K562 (cell line): ENCODE measurements around the gene UBE2D2. TPM values are rescaled to one million over a fixed set of nuclear protein-coding genes. Genes with fewer than 3 reads are reported as not detected.

Experiments used
- ARNT ChIP-seq, 2 experiments: fragments of 450-650 bp; IDR thresholded peaks; 2 replicates each; pipeline ENCODE4 v1.6.1; 2016; ENCODE audit warnings: mild to moderate bottlenecking in 1 of 2
- BCOR ChIP-seq: fragments of 450-650 bp; IDR thresholded peaks from 2 replicates; pipeline ENCODE4 v1.6.1; 2016
- CBFA2T2 ChIP-seq: fragments of 450-650 bp; conservative IDR thresholded peaks from 2 replicates; pipeline ENCODE4 v1.6.1; 2017; ENCODE audit warnings: mild to moderate bottlenecking
- FOXP1 ChIP-seq: sonication (generic); formaldehyde crosslinking; IDR thresholded peaks from 2 replicates; pipeline ENCODE4 v1.8.0; 2022; ENCODE audit warnings: mild to moderate bottlenecking, missing genetic modification reagents
- GTF2F1 ChIP-seq: IDR thresholded peaks from 2 replicates; pipeline ENCODE4 v1.6.1; 2011; ENCODE audit warnings: low read depth, low read length, improper control_type of control experiment
- KLF1 ChIP-seq: fragments of 450-650 bp; IDR thresholded peaks from 2 replicates; pipeline ENCODE4 v1.6.1; 2016; ENCODE audit warnings: missing genetic modification characterization, missing compliant biosample characterization
- MAZ ChIP-seq, 2 experiments: fragments of 450-650 bp in 1 of 2; sonication (generic) in 1 of 2; formaldehyde crosslinking; IDR thresholded peaks in 1 of 2; conservative IDR thresholded peaks in 1 of 2; 2 replicates each; pipeline versions ENCODE4 v1.4.0 to v1.5.0; 2020; ENCODE audit warnings: mild to moderate bottlenecking in 1 of 2, missing genetic modification reagents in 1 of 2
- NFE2L1 ChIP-seq: fragments of 450-650 bp; IDR thresholded peaks from 2 replicates; pipeline ENCODE4 v1.6.1; 2016; ENCODE audit warnings: missing genetic modification characterization, low read depth, mild to moderate bottlenecking, missing compliant biosample characterization, moderate library complexity, borderline replicate concordance
- NRF1 ChIP-seq, 2 experiments: fragments of 450-650 bp; IDR thresholded peaks in 1 of 2; conservative IDR thresholded peaks in 1 of 2; 2 replicates each; pipeline ENCODE4 v1.6.1; 2014; ENCODE audit warnings: mild to moderate bottlenecking in 2 of 2
- RCOR1 ChIP-seq, 2 experiments: IDR thresholded peaks; 2 replicates each; pipeline ENCODE4 v1.6.1; 2012; ENCODE audit warnings: low read depth in 2 of 2, low read length in 2 of 2, borderline replicate concordance in 1 of 2, improper control_type of control experiment in 1 of 2
- SMAD1 ChIP-seq: fragments of 150-350 bp; IDR thresholded peaks from 2 replicates; pipeline ENCODE4 v1.6.1; 2014; ENCODE audit warnings: low read length, low read depth; ENCODE audit not compliant: partially characterized antibody
- SMARCA4 ChIP-seq: fragments of 450-650 bp; IDR thresholded peaks from 2 replicates; pipeline ENCODE4 v1.6.1; 2016
- SMARCB1 ChIP-seq: IDR thresholded peaks from 2 replicates; pipeline ENCODE4 v1.6.1; 2011; ENCODE audit warnings: improper control_type of control experiment, low read depth; ENCODE audit not compliant: insufficient read length
- ZFP1 ChIP-seq: fragments of 450-650 bp; formaldehyde crosslinking; IDR thresholded peaks from 2 replicates; pipeline ENCODE4 v1.4.0; 2020; ENCODE audit warnings: mild to moderate bottlenecking, mixed read lengths
- ZNF316 ChIP-seq: fragments of 450-650 bp; IDR thresholded peaks from 2 replicates; pipeline ENCODE4 v1.6.1; 2016
- ZNF696 ChIP-seq: fragments of 250-450 bp; sonication (Bioruptor Pico); conservative IDR thresholded peaks from 2 replicates; pipeline ENCODE4 v1.4.0; 2020; ENCODE audit warnings: mild to moderate bottlenecking, moderate library complexity
- polyA plus RNA-seq, 8 experiments: library from polyadenylated mRNA; depleted of rRNA in 4 of 8; stranded (reverse) in 5 of 8; unstranded in 3 of 8; fragments of >200 nt; fragmentation: Nextera tagmentation in 2 of 8; fragmentation: Illumina TruSeq in 1 of 8; extraction: Ambion mirVana in 2 of 8; extraction: Trizol in 1 of 8; gene quantifications; 2 replicates each; pipeline versions ENCODE4 v1.2.1 to v1.2.3, GENCODE V29; 2011 to 2014; ENCODE audit warnings: inconsistent platforms in 1 of 8, missing spikeins in 1 of 8
- total RNA-seq, 7 experiments: library from RNA; depleted of rRNA in 6 of 7; stranded (reverse); fragments of >200 nt in 6 of 7; fragmentation: Illumina TruSeq in 2 of 7; extraction: Trizol in 2 of 7; gene quantifications; 2 replicates each; pipeline versions ENCODE4 v1.2.1 to v1.2.3, GENCODE V29; 2011 to 2021; ENCODE audit warnings: low replicate concordance in 1 of 7
- TF ChIP-seq, protein P1 (sequence below): fragments of 200-800 bp; sonication (Bioruptor generic); IDR thresholded peaks from 2 replicates; pipeline ENCODE4 v1.6.1; 2017; ENCODE audit warnings: missing genetic modification characterization, missing compliant biosample characterization
- TF ChIP-seq, protein P2 (sequence below): conservative IDR thresholded peaks from 2 replicates; pipeline ENCODE4 v1.6.1; 2011; ENCODE audit warnings: low read depth, mild to moderate bottlenecking, low read length; ENCODE audit not compliant: control insufficient read depth
- TF ChIP-seq, protein P3 (sequence below): fragments of 450-650 bp; formaldehyde crosslinking; IDR thresholded peaks from 2 replicates; pipeline ENCODE4 v1.4.0; 2020; ENCODE audit warnings: mild to moderate bottlenecking, moderate library complexity
- TF ChIP-seq, protein P4 (sequence below), 2 experiments: fragments of 450-650 bp; IDR thresholded peaks; 2 replicates each; pipeline ENCODE4 v1.6.1; 2016
- TF ChIP-seq, protein P5 (sequence below): sonication (generic); formaldehyde crosslinking; IDR thresholded peaks from 2 replicates; pipeline ENCODE4 v1.8.0; 2022; ENCODE audit warnings: mild to moderate bottlenecking, missing genetic modification reagents, borderline replicate concordance

UBE2D2 gene
- total and polyA plus RNA-seq, 9 of the 15 experiments (the other 6 are each of a cell fraction or from before 2014, with no cell fraction given) = 53.6 to 198 (median 122) TPM

DNA sequence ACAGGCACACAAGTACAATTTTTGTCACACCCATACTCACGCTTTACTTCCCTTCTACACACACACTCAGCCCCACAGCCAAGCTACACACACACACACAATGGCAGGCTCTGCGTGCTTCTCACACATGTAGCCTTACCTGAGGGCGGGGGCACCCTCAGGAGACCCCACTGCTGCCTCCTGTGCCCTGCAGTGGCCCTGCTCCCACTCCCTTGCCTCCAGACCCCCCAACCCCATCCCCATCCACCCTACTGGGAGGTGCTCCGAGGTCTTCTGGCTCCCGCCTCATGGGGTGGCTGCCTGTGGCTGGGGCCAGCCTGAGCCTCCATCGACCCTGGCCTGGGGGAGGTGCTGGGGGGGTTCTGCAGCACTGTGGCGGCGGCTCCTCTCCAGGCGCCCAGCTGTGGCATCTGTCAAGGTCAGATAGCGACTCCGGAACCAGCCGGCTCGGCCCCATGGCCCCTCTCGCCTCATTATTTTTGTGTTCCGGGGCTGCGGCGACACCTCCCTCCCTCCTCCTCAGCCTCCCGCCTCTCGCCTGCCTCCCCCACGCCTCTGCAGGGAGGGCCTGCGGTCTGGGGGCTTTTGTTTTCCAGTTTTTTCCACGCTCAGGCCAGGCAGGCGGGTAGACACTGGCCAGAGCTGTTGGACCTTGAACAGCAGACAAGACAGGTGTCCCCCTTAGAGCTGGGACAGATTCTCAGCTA is 108.7 kb downstream of the UBE2D2 start (continued):
- TF ChIP-seq, protein P1, sequence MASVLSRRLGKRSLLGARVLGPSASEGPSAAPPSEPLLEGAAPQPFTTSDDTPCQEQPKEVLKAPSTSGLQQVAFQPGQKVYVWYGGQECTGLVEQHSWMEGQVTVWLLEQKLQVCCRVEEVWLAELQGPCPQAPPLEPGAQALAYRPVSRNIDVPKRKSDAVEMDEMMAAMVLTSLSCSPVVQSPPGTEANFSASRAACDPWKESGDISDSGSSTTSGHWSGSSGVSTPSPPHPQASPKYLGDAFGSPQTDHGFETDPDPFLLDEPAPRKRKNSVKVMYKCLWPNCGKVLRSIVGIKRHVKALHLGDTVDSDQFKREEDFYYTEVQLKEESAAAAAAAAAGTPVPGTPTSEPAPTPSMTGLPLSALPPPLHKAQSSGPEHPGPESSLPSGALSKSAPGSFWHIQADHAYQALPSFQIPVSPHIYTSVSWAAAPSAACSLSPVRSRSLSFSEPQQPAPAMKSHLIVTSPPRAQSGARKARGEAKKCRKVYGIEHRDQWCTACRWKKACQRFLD (CRISPR knock-in tag) = peak; percentile 97
- TF ChIP-seq FOXP1 (CRISPR knock-in tag) = peak; percentile 91
- TF ChIP-seq, protein P2, sequence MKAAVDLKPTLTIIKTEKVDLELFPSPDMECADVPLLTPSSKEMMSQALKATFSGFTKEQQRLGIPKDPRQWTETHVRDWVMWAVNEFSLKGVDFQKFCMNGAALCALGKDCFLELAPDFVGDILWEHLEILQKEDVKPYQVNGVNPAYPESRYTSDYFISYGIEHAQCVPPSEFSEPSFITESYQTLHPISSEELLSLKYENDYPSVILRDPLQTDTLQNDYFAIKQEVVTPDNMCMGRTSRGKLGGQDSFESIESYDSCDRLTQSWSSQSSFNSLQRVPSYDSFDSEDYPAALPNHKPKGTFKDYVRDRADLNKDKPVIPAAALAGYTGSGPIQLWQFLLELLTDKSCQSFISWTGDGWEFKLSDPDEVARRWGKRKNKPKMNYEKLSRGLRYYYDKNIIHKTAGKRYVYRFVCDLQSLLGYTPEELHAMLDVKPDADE = peak; percentile 98
- peak; percentile 32 to 84; a peak in 3 of 4 replicates for TF ChIP-seq RCOR1 (IDR thresholded peaks at IDR 0.05; ENCODE audit: borderline replicate concordance in 1 of 2, low read depth in 2 of 2, low read length in 2 of 2)
- TF ChIP-seq CBFA2T2 = peak; percentile 97
- TF ChIP-seq BCOR = peak; percentile 79
- peak; percentile 93 for TF ChIP-seq SMARCA4
- TF ChIP-seq, protein P3, sequence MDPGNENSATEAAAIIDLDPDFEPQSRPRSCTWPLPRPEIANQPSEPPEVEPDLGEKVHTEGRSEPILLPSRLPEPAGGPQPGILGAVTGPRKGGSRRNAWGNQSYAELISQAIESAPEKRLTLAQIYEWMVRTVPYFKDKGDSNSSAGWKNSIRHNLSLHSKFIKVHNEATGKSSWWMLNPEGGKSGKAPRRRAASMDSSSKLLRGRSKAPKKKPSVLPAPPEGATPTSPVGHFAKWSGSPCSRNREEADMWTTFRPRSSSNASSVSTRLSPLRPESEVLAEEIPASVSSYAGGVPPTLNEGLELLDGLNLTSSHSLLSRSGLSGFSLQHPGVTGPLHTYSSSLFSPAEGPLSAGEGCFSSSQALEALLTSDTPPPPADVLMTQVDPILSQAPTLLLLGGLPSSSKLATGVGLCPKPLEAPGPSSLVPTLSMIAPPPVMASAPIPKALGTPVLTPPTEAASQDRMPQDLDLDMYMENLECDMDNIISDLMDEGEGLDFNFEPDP = no peak
- TF ChIP-seq, protein P4, sequence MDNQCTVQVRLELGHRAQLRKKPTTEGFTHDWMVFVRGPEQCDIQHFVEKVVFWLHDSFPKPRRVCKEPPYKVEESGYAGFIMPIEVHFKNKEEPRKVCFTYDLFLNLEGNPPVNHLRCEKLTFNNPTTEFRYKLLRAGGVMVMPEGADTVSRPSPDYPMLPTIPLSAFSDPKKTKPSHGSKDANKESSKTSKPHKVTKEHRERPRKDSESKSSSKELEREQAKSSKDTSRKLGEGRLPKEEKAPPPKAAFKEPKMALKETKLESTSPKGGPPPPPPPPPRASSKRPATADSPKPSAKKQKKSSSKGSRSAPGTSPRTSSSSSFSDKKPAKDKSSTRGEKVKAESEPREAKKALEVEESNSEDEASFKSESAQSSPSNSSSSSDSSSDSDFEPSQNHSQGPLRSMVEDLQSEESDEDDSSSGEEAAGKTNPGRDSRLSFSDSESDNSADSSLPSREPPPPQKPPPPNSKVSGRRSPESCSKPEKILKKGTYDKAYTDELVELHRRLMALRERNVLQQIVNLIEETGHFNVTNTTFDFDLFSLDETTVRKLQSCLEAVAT (IDR thresholded peaks at IDR 0.05) = peak in 1 of 2 experiments; percentile 11; a peak in 1 of 4 replicates
- TF ChIP-seq ZFP1 (CRISPR knock-in tag) = no peak
- TF ChIP-seq ARNT (IDR thresholded peaks at IDR 0.05) = no peak
- no peak for TF ChIP-seq ZNF696 (CRISPR knock-in tag)
- 0 out of 4 replicates have a peak, but pooled peaks have one; percentile 42 to 47 for TF ChIP-seq NRF1 (conservative IDR thresholded peaks at IDR 0.05 in 1 of 2, IDR thresholded peaks at IDR 0.05 in 1 of 2)
- TF ChIP-seq NFE2L1 (tag) = no peak
- TF ChIP-seq ZNF316 = no peak
- TF ChIP-seq SMARCB1 = no peak
- TF ChIP-seq, protein P5, sequence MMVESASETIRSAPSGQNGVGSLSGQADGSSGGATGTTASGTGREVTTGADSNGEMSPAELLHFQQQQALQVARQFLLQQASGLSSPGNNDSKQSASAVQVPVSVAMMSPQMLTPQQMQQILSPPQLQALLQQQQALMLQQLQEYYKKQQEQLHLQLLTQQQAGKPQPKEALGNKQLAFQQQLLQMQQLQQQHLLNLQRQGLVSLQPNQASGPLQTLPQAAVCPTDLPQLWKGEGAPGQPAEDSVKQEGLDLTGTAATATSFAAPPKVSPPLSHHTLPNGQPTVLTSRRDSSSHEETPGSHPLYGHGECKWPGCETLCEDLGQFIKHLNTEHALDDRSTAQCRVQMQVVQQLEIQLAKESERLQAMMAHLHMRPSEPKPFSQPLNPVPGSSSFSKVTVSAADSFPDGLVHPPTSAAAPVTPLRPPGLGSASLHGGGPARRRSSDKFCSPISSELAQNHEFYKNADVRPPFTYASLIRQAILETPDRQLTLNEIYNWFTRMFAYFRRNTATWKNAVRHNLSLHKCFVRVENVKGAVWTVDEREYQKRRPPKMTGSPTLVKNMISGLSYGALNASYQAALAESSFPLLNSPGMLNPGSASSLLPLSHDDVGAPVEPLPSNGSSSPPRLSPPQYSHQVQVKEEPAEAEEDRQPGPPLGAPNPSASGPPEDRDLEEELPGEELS = no peak; the same call in 1 of the 2 replicates
- TF ChIP-seq GTF2F1 = no peak
- peak; percentile 47; the same call in 1 of the 2 replicates for TF ChIP-seq KLF1 (tag)
- TF ChIP-seq SMAD1 = no peak
- TF ChIP-seq MAZ (CRISPR knock-in tag; conservative IDR thresholded peaks at IDR 0.05 in 1 of 2, IDR thresholded peaks at IDR 0.05 in 1 of 2) = peak; percentile 98
